Chondrocyte (in vitro differentiated cells): Measurements from ENCODE around the gene TXNDC17. TPM values are rescaled to one million over a fixed set of nuclear protein-coding genes. Genes with fewer than 3 reads are reported as not detected.

Source experiments
- DNase-seq: peaks from one replicate; pipeline ENCODE4 v3.0.0; 2021; ENCODE audit warnings: mixed read lengths, low spot score
- H3K27ac Mint-ChIP-seq: one replicate; pipeline ENCODE4 v1.8.0; 2021; ENCODE audit warnings: mild to moderate bottlenecking, moderate library complexity, mixed read lengths; ENCODE audit not compliant: unreplicated experiment
- H3K27me3 Mint-ChIP-seq: 2 replicates; pipeline ENCODE4 v1.8.0; 2021; ENCODE audit warnings: low read depth, mixed read lengths
- H3K36me3 Mint-ChIP-seq: 2 replicates; pipeline ENCODE4 v1.8.0; 2021; ENCODE audit warnings: low read depth, mixed read lengths
- H3K4me1 Mint-ChIP-seq: 2 replicates; pipeline ENCODE4 v1.8.0; 2021; ENCODE audit warnings: low read depth, mild to moderate bottlenecking, mixed read lengths
- H3K4me3 Mint-ChIP-seq: one replicate; pipeline ENCODE4 v1.8.0; 2021; ENCODE audit warnings: mild to moderate bottlenecking, moderate library complexity, mixed read lengths; ENCODE audit not compliant: unreplicated experiment
- H3K9me3 Mint-ChIP-seq: 2 replicates; pipeline ENCODE4 v1.8.0; 2021; ENCODE audit warnings: low read depth, mixed read lengths
- total RNA-seq: library from RNA; stranded (reverse); gene quantifications from 3 replicates; pipeline ENCODE4 v1.2.1, GENCODE V29; 2021
- TF ChIP-seq, protein P1 (sequence below): fragments of 200-600 bp; sonication (generic); IDR thresholded peaks from 2 replicates; pipeline ENCODE4 v1.5.0; 2021; ENCODE audit warnings: antibody characterized with exemption, mild to moderate bottlenecking, moderate library complexity

The TXNDC17 gene
- total RNA-seq, 1 donor from 2014 or later = 76.1 TPM

DNA sequence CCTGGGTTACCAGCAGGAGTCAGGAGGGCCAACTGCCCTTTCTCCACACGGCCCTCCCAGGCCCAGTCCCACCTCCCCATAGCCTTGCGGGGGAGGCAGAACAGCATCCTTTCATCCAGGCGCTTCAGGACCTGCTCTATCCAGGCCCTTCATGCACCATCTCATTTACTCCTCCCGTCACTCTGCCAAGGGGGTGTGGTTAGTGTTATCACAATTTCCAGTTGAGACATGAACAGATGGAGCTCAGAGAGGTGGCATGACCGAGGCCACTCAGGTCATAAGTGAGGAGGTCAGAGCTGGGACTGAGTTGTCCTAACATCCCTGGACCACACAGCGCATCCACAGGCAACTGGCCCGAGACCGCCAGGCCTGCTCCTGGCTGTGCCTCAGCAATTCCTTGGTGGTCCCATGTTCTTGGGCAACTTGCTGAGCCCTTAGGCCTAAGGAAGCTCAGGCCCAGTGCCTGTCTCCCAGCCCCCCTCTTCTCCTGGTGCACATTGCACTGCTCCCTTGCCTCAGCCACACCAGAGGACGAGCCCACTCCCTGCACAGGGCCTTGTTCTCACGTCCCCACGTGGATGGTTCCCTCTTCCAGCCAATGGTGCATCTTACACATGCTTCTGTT, 34.5 kb downstream of the TXNDC17 start:
- TF ChIP-seq, protein P1, sequence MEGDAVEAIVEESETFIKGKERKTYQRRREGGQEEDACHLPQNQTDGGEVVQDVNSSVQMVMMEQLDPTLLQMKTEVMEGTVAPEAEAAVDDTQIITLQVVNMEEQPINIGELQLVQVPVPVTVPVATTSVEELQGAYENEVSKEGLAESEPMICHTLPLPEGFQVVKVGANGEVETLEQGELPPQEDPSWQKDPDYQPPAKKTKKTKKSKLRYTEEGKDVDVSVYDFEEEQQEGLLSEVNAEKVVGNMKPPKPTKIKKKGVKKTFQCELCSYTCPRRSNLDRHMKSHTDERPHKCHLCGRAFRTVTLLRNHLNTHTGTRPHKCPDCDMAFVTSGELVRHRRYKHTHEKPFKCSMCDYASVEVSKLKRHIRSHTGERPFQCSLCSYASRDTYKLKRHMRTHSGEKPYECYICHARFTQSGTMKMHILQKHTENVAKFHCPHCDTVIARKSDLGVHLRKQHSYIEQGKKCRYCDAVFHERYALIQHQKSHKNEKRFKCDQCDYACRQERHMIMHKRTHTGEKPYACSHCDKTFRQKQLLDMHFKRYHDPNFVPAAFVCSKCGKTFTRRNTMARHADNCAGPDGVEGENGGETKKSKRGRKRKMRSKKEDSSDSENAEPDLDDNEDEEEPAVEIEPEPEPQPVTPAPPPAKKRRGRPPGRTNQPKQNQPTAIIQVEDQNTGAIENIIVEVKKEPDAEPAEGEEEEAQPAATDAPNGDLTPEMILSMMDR = no peak
- Mint-ChIP-seq H3K27ac (no peak overlapping the region), H3K4me1 (peaks cover 2% of the 10 kb centered on the region)

DNA sequence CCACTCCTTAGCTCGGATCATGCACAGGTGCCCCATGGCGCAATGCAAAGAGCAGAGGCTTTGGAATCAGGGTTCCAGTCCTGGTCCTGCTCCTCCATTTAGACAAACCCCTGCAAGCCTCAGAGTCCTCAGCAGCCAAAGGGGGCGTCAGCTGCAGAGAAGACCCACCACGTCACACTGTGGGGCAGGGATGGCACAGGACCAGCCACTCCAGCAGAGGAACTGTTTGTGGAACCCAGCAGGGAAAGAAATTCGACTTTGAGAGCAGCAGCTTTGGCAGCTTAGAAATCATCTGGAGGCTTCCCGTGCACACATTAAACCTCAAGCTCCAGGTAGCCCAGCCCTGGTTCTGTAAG, 35.9 kb downstream of the TXNDC17 start:
- H3K36me3 Mint-ChIP-seq = no peaks in the 10 kb centered on the region
- H3K4me3 Mint-ChIP-seq = no peak overlapping the region
- H3K27ac Mint-ChIP-seq = no peak overlapping the region
- H3K4me1 Mint-ChIP-seq = peaks cover 2% of the 10 kb centered on the region
- TF ChIP-seq, protein P1 = no peak
- no peaks in the 10 kb centered on the region for H3K9me3 Mint-ChIP-seq
- peaks cover 19% of the 10 kb centered on the region for H3K27me3 Mint-ChIP-seq
- peak; percentile 46 for DNase-seq

More for the DNA sequence above, 34.5 kb downstream of the TXNDC17 start:
- DNase-seq = peak; percentile 75
- H3K27me3 Mint-ChIP-seq = peaks cover 13% of the 10 kb centered on the region
- no peaks in the 10 kb centered on the region for H3K36me3 Mint-ChIP-seq
- no peak overlapping the region for H3K4me3 Mint-ChIP-seq
- no peaks in the 10 kb centered on the region for H3K9me3 Mint-ChIP-seq

DNA sequence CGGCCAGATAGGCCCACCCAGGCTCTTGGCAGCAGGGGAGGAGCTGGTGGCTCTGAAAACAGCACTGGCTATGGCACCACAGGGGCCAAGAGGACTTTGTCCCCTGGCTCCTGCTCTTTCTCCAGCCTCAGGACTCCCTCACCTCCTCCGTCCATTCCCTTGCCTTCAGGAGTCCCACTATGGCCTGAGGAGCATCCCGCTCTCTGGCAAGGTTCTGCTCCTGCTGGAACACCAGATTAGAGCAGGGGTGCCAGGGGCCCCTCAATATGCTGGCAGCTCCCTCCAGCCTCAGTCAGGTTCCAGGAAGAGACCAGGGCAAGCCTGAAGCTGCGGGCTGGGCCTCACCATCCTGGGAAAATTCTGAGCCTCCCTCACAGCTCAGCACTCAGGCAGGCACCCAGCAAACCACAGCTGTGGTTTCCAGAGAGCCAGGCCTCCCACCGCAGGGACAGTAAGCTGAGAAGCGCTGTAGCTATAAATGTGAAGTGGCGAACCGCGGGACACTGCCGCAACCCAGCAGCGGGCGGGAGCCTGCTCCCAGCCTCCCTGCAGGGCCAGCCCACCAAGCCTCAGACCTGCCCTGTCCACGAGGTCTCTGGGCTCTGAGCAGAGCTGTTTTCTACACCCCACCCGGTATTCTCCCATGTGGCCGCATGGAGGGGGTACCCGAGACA, 36.4 kb downstream of the TXNDC17 start:
- Mint-ChIP-seq H3K27me3 (peaks cover 19% of the 10 kb centered on the region), H3K27ac (no peak overlapping the region), H3K4me1 (peaks cover 2% of the 10 kb centered on the region), H3K36me3 (no peaks in the 10 kb centered on the region), H3K4me3 (no peak overlapping the region), H3K9me3 (no peaks in the 10 kb centered on the region)
- peak; percentile 75 for DNase-seq
- TF ChIP-seq, protein P1 = no peak

DNA sequence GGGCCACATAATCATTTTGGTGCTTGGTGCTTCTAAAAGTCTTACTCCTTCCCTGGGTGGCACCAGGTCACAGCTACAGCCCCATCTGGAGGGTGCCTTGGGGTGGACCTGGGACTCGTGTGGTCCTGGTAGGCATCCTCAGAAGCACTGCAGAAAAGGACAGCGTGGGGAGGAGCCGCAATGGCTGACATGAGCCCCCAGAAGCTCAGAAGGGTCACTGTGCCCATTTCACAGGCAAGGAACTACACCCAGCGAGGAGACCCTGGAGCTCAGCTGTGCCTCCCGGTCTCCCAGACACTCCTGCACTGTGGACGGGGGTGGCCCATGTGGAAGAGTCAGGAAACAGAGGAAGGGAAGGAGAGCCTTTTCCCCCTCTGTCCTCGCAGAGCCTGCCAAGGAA, 37.1 kb downstream of the TXNDC17 start:
- H3K4me1 Mint-ChIP-seq = peaks cover 2% of the 10 kb centered on the region
- peak; percentile 67 for DNase-seq
- H3K36me3 Mint-ChIP-seq = no peaks in the 10 kb centered on the region
- H3K27me3 Mint-ChIP-seq = peaks cover 19% of the 10 kb centered on the region
- H3K9me3 Mint-ChIP-seq = no peaks in the 10 kb centered on the region
- no peak overlapping the region for H3K27ac Mint-ChIP-seq
- no peak overlapping the region for H3K4me3 Mint-ChIP-seq
- TF ChIP-seq, protein P1 = no peak

DNA sequence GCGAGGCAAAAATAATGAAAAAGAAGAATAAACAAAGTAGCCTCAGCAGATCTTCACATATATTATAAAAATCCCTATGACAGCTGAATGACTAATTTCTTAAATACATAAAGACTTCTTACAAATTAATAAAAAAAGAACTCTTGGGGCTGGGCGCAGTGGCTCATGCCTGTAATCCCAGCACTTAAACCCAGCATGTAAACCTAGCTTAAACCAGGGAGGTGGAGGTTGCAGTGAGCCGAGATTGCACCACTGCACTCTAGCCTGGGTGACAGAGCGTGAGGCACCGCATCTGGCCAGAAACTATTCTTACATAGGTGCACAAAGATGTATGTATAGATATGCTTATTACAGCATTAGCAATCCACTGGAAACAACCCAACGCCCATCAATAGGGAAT, 38.4 kb downstream of the TXNDC17 start:
- TF ChIP-seq, protein P1 = no peak
- peak; percentile 9 for DNase-seq
- Mint-ChIP-seq H3K27me3 (peaks cover 23% of the 10 kb centered on the region), H3K27ac (no peak overlapping the region), H3K4me3 (no peak overlapping the region), H3K4me1 (peaks cover 2% of the 10 kb centered on the region), H3K36me3 (no peaks in the 10 kb centered on the region), H3K9me3 (no peaks in the 10 kb centered on the region)
